C4-2B (cell line): ENCODE data around the gene LCN2.
"Not testable (repeated sequence)": the region's sequence is repeated elsewhere in the genome, so short reads cannot be mapped to it uniquely, and the experiment has no call there.

Experiments
- H3K27ac ChIP-seq: fragments of 450-650 bp; 2 replicates; pipeline ENCODE4 v1.5.1; 2017
- ZFX ChIP-seq: fragments of 450-650 bp; IDR thresholded peaks from 2 replicates; pipeline ENCODE4 v1.6.1; 2017
- TF ChIP-seq, protein P1 (sequence below): fragments of 450-650 bp; conservative IDR thresholded peaks from 2 replicates; pipeline ENCODE4 v1.5.1; 2017; ENCODE audit warnings: mild to moderate bottlenecking

LCN2 gene

DNA sequence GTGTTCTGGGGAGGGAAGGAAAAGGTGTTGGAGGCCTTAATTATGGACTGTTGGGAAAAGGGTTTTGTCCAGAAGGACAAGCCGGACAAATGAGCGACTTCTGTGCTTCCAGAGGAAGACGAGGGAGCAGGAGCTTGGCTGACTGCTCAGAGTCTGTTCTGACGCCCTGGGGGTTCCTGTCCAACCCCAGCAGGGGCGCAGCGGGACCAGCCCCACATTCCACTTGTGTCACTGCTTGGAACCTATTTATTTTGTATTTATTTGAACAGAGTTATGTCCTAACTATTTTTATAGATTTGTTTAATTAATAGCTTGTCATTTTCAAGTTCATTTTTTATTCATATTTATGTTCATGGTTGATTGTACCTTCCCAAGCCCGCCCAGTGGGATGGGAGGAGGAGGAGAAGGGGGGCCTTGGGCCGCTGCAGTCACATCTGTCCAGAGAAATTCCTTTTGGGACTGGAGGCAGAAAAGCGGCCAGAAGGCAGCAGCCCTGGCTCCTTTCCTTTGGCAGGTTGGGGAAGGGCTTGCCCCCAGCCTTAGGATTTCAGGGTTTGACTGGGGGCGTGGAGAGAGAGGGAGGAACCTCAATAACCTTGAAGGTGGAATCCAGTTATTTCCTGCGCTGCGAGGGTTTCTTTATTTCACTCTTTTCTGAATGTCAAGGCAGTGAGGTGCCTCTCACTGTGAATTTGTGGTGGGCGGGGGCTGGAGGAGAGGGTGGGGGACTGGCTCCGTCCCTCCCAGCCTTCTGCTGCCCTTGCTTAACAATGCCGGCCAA, 40.8 kb upstream of the LCN2 start:
- no peak overlapping the region for H3K27ac ChIP-seq
- no peak for TF ChIP-seq ZFX

DNA sequence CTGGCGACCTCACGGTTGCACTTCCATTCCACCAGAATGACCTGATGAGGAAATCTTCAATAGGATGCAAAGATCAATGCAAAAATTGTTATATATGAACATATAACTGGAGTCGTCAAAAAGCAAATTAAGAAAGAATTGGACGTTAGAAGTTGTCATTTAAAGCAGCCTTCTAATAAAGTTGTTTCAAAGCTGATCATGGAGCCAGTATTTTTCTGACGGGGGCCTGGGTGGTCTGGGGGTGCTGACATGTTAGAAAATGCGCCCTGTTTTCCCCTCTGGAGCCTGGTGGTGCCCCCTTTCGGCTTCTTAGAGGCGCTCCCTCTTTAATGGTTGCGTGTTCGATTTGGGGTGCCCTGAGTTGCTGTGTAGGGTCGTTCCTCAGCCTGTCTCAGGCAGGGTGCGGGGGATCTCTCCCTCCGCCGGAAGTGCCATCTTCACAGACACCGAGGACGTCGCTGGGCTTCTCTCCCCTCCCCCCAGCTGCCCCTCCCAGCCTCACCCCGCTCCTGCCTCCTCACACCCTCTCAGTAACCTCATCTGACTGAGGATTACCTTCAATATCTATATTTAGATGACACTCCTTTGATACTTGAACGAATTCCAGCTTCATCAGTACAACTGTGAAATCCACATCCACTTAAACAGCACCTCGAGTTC, 40.1 kb upstream of the LCN2 start:
- H3K27ac ChIP-seq, result no peak overlapping the region
- no peak for TF ChIP-seq ZFX
- TF ChIP-seq, protein P1, sequence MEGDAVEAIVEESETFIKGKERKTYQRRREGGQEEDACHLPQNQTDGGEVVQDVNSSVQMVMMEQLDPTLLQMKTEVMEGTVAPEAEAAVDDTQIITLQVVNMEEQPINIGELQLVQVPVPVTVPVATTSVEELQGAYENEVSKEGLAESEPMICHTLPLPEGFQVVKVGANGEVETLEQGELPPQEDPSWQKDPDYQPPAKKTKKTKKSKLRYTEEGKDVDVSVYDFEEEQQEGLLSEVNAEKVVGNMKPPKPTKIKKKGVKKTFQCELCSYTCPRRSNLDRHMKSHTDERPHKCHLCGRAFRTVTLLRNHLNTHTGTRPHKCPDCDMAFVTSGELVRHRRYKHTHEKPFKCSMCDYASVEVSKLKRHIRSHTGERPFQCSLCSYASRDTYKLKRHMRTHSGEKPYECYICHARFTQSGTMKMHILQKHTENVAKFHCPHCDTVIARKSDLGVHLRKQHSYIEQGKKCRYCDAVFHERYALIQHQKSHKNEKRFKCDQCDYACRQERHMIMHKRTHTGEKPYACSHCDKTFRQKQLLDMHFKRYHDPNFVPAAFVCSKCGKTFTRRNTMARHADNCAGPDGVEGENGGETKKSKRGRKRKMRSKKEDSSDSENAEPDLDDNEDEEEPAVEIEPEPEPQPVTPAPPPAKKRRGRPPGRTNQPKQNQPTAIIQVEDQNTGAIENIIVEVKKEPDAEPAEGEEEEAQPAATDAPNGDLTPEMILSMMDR, result no peak

DNA sequence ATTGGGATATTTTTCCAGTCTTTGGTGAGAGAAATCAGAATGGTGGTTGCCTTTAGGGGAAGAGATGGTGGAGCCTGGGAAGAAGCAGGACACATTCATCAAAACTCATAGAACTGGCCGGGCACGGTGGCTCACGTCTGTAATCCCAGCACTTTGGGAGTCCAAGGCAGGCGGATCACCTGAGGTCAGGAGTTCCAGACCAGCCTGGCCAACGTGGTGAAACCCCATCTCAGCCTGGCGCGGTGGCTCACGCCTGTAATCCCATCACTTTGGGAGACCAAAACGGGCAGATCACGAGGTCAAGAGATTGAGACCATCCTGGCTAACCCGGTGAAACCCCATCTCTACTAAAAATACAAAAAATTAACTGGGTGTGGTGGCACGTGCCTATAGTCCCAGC, 37.5 kb upstream of the LCN2 start:
- H3K27ac ChIP-seq, result not testable (repeated sequence)

DNA sequence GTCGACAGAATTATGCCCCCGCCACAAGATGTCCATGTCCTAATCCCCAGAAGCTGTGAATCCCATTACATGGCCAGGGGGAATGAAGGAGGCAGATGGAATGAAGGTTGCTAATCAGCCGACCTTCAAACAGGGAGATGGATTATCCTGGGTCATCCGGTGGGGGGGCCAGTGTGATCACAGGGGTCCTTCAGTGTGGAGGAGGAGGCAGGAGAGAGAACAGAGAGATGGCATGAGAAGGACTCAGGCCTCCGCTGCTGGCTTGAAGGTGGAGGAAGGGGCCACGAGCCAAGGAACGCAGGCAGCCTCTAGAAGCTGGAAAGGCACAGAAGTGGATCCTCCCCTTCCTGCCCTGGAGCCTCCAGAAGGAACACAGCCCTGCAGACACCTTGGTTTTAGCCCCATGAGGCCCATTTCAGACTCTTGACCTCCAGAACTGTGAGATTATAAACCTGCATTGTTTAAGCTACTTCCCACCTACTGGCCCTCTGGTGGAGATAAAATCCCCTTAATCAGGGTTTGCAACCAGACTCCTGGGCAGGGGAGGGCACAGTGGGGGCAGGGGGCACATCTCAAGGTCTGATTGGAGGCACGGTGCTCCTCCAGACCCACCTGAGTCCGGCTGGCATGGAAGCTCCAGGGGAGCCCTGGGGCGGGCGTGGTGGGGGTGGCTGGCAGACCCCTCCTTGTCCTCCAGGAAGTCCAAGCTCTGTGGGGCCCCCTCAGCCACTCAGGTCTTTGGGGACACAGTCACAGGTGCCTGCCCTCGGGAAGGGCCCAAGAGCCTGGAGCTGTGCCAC, 35.5 kb upstream of the LCN2 start:
- TF ChIP-seq ZFX, result no peak
- TF ChIP-seq, protein P1, result no peak
- H3K27ac ChIP-seq, result no peak overlapping the region

DNA sequence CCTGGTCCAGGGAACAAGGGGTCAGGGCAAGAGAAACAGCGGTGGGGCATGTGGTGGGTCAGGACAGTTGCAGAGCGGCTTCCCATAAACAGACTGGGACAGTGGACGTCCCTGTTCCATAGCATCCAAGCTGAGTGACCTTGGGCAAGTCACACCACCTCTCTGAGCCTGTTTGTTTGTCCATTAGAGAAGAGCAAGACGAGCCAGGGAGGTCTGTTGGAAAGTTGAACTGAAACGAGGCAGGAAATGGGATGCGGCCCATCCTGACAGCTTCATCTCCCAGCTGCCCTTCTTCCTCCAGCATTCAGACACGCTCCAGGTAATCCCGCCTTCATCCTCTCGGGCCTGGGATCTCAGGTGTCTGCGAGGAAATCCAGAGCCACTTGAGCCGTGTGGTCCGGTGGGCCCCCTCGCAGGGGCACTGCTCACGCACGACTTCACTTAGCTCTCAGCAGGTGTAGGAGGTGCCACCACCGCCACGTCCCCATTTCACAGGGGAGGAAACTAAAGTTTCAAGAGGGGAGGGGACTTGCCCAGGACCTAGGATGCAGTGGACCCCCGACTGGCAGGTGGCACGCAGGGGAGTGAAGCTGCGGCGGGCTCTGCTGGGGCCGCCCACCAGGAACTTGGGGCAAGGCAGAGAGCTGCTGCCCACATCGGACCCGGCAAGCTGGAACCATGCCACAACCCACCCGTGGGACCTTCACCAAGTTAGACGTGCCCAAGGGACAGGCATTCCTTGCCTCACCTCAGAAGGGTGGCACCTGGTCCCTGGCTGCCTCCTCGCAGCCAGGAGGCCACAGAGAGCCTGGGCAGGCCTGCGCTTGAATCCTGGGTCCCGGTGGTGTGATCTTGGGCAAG, 34.7 kb upstream of the LCN2 start:
- H3K27ac ChIP-seq, result no peak overlapping the region

DNA sequence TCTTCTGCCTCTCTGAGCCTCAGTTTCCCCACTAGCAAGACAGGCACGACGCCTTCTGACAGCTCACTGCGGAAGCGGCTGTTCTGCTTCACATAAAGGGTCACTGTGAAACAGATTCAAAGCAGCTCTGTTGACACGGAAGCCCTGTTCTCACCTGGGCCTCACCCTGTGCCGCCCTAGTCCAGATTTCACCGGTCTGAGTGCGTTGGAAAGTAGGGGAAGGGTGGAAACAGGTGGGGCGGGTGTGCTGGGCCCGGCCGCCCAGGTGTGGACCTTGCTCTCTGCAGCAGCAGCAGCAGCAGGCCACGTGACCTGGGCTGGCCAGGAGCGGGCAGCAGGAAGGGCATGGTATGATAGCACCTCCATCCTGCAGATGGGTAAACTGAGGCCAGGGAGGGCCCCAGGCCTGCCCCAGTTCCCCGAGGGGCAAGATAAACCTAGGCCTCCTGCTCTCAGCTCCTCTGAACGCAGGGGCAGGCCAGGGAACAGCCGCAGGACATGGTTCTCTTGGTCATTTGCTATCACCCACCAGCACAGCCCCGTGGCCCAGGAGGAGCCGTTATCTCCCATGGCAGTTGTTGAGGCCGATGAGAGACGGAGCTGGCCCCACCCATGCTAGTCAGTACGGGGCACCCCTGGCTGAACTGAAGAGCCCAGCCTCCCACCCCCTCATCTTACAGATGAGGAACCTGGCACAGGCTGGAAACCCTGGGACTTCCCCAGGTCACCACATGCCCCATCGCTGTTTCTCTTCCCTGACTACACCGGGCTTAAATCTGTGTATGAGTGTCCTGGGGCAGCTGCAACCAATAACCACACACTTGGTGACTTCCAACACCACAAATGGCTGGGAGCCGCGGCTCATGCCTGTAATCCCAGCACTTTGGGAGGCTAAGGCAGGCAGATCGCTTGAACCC, 33.8 kb upstream of the LCN2 start:
- TF ChIP-seq ZFX, result no peak
- TF ChIP-seq, protein P1, result no peak

More for the DNA sequence above, 34.7 kb upstream of the LCN2 start:
- TF ChIP-seq, protein P1, result no peak

DNA sequence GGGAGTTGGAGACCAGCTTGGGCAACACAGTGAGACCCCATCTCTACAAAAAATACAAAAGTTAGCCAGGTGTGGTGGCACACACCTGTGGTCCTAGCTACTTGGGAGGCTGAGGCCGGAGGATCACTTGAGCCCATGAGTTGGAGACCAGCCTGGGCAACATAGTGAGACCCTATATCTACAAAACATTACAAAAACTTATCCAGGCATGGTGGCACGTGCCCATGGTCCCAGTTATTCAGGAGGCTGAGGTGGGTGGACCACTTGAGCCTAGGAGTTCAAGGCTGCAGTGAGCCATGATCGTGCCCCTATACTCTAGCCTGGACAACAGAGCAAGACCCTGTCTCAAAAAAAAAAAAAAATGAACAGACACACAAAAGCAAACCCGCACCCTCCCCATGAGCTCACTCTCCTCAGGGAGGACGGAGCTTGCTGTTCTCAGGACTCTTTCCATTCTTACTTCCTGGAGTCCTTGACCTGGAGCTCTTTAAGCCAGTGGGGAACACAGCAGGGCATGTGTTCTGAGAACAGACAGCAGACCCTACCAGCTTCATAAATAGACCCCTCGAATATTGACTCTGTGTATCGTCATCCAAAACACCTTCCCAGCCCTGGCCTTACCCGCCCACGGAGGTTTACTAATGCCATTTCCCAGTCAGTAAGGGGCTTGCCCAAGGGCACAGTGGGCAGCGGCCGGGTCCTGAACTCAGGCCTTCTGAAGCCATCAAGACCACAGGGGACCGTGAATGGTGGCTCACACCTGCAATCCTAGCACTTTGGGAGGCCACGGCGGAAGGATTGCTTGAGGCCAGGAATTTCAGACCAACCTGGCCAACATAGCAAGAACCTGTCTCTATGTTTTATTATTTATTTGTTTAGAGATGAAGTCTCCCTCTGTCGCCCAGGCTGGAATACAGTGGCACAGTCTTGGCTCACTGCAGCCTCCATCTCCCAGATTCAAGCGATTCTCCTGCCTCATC, 32.9 kb upstream of the LCN2 start:
- H3K27ac ChIP-seq, result no peak overlapping the region
- no peak for TF ChIP-seq ZFX
- TF ChIP-seq, protein P1, result no peak

More for the DNA sequence above, 33.8 kb upstream of the LCN2 start:
- H3K27ac ChIP-seq, result no peak overlapping the region
